Inflammatory macrophage (primary cell): ENCODE measurements around the gene POU2AF3.
"Not testable (repeated sequence)": the region's sequence is repeated elsewhere in the genome, so short reads cannot be mapped to it uniquely, and the experiment has no call there.

ENCODE experiments used
- DNase-seq, 2 donors: peaks; one replicate each; pipeline ENCODE4 v3.0.0-alpha.2; 2020 to 2022
- total RNA-seq, 18 experiments: gene quantifications; one replicate each; lab custom pipeline; 2026; ENCODE audit warnings: mixed read lengths in 6 of 18, inconsistent platforms in 2 of 18; lab: John Stamatoyannopoulos, UW

Gene POU2AF3, protein sequence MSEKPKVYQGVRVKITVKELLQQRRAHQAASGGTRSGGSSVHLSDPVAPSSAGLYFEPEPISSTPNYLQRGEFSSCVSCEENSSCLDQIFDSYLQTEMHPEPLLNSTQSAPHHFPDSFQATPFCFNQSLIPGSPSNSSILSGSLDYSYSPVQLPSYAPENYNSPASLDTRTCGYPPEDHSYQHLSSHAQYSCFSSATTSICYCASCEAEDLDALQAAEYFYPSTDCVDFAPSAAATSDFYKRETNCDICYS
- 0 to 0.06 (median 0) reads per million in 18 experiments for total RNA-seq

DNA sequence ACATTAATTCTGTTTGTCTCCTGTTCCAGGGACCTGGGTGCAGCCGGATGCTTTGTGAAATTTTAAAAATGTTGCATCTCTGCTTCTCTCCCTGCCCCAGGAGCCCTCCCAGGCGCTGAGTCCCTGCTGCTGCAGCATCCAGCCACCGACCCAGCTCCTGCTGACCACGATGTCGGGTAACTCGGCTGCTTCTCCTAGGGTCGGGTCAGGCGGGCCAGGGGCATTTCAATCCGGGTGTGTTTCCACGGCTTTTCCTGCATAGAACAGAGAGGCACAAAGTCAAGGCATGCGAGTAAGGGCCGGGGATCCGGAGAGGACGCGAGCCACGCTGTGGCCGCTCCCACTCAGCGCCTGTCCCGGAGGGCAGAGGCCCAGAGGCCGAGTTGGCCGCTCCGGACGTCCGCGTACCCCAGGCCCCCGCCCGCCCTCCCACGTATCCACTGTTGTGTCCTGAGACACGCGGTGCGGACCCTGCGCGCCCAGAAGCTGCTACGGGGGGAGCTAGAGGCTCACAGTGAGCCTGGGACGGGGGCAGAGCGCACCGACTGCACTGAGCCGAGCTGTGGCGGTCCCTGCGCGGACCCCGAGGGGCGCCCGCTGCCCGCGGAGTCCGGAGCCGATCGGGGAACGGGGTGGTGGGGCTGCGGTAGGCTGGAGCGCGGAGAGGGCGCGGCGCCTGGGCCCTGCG, at the start of gene POU2AF3:
TSS of gene POU2AF3 (plus strand) at position 134 of the 688 bp plus-strand sequence. CDS start at position 170, 36 bp downstream.
- DNase-seq, result no peak

DNA sequence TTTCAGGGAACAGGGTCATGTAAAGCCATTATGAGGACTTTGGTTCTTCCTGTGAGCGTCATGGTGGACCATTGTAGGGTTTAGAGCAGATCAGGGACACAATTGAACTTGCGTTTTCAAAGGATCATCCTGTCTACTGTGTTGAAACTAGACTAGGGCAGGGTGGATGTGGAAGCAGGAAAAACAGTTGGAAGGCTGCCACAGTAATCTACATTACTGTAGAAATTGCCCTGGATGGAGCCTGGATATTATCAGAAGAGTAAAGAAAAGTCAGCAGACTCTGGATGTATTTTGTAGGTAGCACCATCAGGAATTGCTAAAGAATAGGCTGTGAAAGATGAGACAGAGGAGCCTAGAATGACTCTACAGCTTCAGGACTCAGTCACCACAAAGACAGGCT, 47.4 kb upstream of the POU2AF3 start:
- no peak for DNase-seq

GRCh38 chr11:111253131-111253530, 45.2 kb upstream of the POU2AF3 start:
- no peak for DNase-seq

GRCh38 chr11:111253630-111254029, 44.7 kb upstream of the POU2AF3 start:
- DNase-seq, result no peak

DNA sequence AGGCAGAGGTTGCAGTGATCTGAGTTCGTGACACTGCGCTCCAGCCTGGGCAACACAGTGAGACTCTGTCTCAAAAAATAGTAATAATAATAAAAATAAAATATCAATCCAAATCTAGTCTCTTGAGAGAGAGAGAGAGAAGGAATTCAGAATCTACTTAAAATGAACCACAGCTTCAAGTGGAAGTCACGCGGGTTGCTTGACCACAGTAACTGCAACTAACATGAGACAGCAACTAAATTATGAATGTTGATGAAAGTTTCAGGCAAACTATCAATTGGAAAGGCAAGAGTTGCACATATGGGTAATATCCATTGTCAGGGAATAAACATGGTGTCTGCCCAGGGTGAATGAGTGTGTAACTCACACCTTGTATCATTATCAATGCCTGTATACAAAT, 40.3 kb upstream of the POU2AF3 start:
- no peak for DNase-seq

DNA sequence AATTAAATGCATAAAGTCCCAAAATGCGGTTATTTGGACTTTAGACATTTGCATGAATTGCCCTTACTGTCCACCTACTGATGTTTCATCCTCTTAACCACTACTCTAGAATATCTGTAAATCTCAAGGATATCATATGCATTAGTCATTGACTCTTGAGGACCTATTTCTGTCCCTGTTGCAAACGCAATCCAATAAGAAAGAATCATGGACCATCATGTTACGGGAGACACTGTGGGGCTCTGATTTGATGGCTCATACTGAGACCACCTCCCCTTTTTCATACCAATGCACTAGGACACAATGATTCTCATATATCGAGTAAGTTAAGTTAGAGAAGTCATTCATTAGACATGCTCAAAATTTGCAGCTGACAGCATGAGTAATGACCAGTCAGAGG, 38.5 kb upstream of the POU2AF3 start:
- no peak for DNase-seq

- no peak for DNase-seq
Observed at GRCh38 chr11:111260811-111261210, 37.5 kb upstream of the POU2AF3 start.

DNA sequence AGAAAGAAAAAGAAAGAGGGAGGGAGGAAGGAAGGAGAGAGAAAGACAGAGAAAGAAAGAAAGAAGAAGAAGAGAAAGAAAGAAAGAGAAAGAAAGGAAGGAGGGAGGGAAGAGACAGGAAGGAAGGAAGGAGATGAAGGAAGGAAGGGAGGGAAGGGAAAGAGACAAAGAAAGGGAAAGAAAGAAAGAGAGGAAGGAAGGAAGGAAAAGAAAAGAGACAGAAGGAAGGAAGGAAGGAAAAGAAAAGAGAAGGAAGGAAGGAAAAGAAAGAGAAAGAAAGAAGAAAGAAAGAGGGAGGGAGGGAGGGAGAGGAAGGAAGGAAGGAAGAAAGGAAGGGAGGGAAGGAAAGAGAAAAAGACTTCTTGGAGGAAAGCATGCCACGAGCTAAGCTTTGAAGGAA, 33.7 kb upstream of the POU2AF3 start:
- no peak for DNase-seq

DNA sequence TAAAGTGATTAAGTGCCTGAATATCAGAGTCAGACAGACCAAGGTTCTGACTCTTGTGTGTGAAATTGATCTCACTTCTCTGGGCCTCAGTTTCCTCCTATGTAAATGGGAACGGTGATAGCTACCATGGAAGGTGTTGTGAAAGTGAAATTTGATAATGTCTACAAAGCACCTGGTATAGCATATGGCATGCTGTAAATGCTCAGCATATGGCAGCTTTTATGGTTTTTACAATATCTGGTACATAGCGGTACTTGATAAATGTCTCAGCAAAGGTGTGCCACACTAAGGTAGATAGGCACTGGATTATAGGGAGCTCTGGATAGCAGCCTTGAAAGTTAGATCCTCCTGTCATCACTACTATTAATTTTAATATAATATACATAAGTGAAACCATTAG, 32.9 kb upstream of the POU2AF3 start:
- DNase-seq, result no peak

GRCh38 chr11:111268303-111268702, 30.0 kb upstream of the POU2AF3 start:
- DNase-seq, result not testable (repeated sequence)

DNA sequence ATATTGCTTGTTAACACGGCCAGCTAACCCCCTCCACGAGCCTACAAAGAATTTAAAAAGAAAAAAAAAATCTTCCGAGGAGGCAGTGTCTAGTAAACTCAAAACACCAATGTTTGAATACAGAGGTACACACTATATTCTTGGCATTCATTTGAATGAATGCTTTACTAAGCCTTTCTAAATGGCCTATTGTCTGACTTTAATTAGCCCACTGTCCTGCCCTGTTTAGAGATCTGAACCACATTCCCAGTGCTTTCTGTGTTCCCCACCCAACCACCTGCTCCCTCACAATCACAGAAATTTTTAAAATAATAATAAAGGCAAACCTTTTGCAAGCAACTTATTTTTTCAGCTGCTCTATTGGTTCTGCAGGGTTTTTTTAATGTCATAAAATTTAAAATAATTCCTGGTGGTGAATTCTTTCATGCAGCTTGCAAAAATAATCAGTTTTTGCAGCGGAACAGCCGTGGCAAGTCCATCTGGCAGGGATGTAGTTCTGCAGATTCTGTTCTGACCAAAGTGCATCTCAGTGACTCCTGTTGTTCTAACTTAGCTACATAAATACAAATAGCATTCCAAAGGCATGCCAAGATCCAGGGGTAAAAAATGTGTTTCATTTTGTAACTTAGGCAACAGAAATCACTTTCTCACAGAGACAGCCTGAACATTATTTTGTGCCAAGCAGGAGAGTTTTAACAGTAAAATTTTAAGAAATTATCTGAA, 29.0 kb upstream of the POU2AF3 start:
- DNase-seq, result no peak

GRCh38 chr11:111272420-111272819, 25.9 kb upstream of the POU2AF3 start:
- DNase-seq, result no peak

DNA sequence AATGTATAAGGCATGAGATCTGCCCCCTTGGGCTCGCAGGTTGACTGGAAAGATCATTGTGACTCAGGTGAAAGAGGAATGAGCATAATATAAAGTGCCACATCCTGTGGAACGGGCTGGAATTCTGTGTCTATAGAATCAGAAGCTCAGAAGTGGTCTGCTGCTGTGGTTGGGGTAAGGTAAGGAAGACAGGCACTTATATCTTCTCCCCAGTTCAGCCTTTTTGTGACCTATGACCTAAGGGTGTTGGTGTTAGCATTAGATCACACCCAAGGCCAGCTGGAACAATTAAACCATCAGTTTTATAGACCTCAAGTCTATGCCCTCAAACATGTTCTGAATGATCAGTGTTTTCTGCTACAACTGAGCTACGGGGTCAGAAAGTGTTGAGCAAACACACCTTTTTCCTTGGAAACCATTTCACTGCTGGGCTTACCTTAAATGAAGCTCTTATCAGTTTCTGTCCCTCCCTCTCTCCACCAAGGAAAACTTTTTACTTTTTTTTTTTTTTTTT, 15.7 kb upstream of the POU2AF3 start:
- DNase-seq, result no peak

- no peak for DNase-seq
Observed at GRCh38 chr11:111283945-111284481, 14.3 kb upstream of the POU2AF3 start.

GRCh38 chr11:111285189-111286091, 12.9 kb upstream of the POU2AF3 start:
- DNase-seq, result no peak

- no peak for DNase-seq
Observed at GRCh38 chr11:111291764-111292163, 6.6 kb upstream of the POU2AF3 start.

GRCh38 chr11:111292408-111292807, 5.9 kb upstream of the POU2AF3 start:
- not testable (repeated sequence) for DNase-seq

GRCh38 chr11:111296196-111296595, 2.1 kb upstream of the POU2AF3 start:
- DNase-seq, result no peak

DNA sequence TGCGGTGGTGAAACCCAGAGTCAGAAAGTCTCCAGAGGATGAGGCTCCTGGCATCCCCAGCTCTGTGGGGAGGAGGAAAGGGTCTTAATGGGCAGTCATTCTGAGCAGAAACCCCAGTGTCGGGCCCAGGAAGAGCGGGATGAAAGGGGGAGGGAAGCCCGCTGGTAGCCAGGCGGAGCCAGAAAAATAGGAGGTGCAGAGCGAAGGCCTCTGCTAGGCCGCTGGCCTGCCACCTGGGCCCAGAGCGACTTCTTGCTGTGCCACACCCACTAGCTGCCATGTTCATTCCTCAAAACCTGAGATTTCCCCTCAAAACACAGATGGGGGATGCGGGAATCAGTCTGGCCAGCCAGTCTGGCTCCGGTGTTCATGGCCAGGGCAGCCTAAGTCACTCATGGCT, 650 bp upstream of the POU2AF3 start:
- no peak for DNase-seq

DNA sequence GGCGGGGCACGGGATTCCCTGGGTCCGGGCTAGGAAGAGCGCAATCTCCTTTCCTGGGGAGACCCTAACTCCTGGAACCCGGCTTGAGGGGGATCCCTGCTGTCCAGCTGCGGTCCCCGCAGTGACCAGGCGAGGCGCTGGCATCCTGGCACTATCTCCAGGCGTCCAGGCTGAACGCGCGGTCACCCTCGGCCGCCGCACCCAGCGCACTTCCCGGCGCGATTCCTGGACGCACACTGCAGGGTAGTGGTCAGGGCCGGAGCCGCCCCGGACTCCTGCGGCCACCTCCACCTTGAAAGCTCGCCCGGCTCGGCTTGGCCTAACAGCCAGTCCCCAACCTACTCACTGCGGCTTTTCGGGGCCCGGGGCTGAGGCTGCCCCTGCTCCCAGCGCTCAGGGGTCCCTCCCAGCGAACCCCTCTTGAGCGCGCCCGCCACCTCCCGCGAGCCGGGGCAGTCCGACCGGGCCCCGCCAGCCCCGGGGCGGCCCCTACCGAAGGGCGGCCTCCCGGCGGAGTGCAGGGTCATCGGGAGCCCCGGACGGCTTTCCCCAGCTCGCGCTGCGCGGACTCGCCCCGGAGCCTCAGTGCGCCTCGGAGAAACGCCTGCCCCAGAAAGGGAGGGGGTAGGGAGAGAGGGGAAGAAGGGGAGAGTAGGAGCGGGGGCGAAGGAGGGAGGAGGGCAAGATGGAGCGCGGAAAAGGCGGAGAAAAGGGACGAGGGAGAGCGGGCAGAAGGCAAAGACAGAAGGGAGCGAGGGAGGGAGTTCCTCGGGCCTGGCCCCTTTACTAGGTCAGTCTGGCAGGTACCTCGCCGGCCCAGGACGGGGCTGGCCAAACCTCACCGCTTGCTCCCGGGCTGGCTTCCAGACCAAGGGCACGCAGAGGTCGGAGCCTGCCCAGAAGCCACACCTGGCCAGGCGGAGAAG, 1.0 kb downstream of the POU2AF3 start:
- no peak for DNase-seq

- no peak for DNase-seq
Observed at GRCh38 chr11:111300569-111300968, 2.2 kb downstream of the POU2AF3 start.
